BLaER1 treated with 17β-estradiol and CSF1 and Interleukin-3, amounts not matched to agents 10 nM and 100 nM (cell line): ENCODE data around the gene DRG2.

ENCODE experiments used
- H3K27ac ChIP-seq, 11 experiments: shearing (Covaris generic); formaldehyde crosslinking; 2 replicates each; pipeline ENCODE4 v1.8.1; 2022
- H3K27me3 ChIP-seq, 11 experiments: shearing (Covaris generic); formaldehyde crosslinking; 2 replicates each; pipeline ENCODE4 v1.8.1; 2022
- H3K36me3 ChIP-seq, 11 experiments: shearing (Covaris generic); formaldehyde crosslinking; 2 replicates each; pipeline ENCODE4 v1.8.1; 2022
- H3K4me1 ChIP-seq, 10 experiments: shearing (Covaris generic); formaldehyde crosslinking; 2 replicates each; pipeline ENCODE4 v1.8.1; 2022
- H3K4me2 ChIP-seq, 11 experiments: shearing (Covaris generic); formaldehyde crosslinking; 2 replicates each; pipeline ENCODE4 v1.8.1; 2022
- H3K4me3 ChIP-seq, 10 experiments: shearing (Covaris generic); formaldehyde crosslinking; 2 replicates each; pipeline ENCODE4 v1.8.1; 2022
- H3K9ac ChIP-seq, 11 experiments: shearing (Covaris generic); formaldehyde crosslinking; 2 replicates each; pipeline ENCODE4 v1.8.1; 2022
- H3K9me3 ChIP-seq, 11 experiments: shearing (Covaris generic); formaldehyde crosslinking; replicated peaks in 1 of 11; 2 replicates each; pipeline ENCODE4 v1.8.1; 2022
- H4K20me1 ChIP-seq, 11 experiments: shearing (Covaris generic); formaldehyde crosslinking; 2 replicates each; pipeline ENCODE4 v1.8.1; 2022
- Cebpa-rat ChIP-seq, 11 experiments: shearing (Covaris generic); IDR thresholded peaks; 2 replicates each; pipeline ENCODE4 v1.8.1; 2022

DRG2 gene

GRCh38 chr17:18107061-18107790, 19.5 kb downstream of the DRG2 start:
- Histone ChIP-seq H3K27me3 (no peaks in the 10 kb centered on the region), H3K27ac (peak overlapping the region in 6 of 11 experiments; percentile 20 to 57 (median 38); a peak in 8 of 22 replicates), H4K20me1 (peaks cover 0 to 62% (median 18%) of the 10 kb centered on the region in 11 experiments; a peak in 17 of 22 replicates), H3K4me1 (peaks cover 10 to 59% (median 46%) of the 10 kb centered on the region in 10 experiments), H3K36me3 (peaks cover 0 to 47% (median 38%) of the 10 kb centered on the region in 11 experiments; a peak in 19 of 22 replicates), H3K9ac (peak overlapping the region in 5 of 11 experiments; percentile 25 to 63 (median 48); a peak in 9 of 22 replicates), H3K4me3 (no peak overlapping the region; a peak in 1 of 20 replicates), H3K4me2 (peak overlapping the region in 8 of 11 experiments; percentile 26 to 81 (median 68); a peak in 15 of 22 replicates), H3K9me3 (no peaks in the 10 kb centered on the region)
- TF ChIP-seq Cebpa-rat (IDR thresholded peaks at IDR 0.05) = no peak

GRCh38 chr17:18107971-18108370, 20.2 kb downstream of the DRG2 start:
- H3K4me2 ChIP-seq = peak overlapping the region in 6 of 11 experiments; percentile 37 to 81 (median 70); a peak in 10 of 22 replicates
- H3K36me3 ChIP-seq = peaks cover 0 to 47% (median 38%) of the 10 kb centered on the region in 11 experiments; a peak in 19 of 22 replicates
- TF ChIP-seq Cebpa-rat (IDR thresholded peaks at IDR 0.05) = no peak
- no peaks in the 10 kb centered on the region for H3K27me3 ChIP-seq
- no peak overlapping the region; a peak in 1 of 20 replicates for H3K4me3 ChIP-seq
- H4K20me1 ChIP-seq = peaks cover 0 to 55% (median 15%) of the 10 kb centered on the region in 11 experiments; a peak in 17 of 22 replicates
- peaks cover 3 to 54% (median 40%) of the 10 kb centered on the region in 10 experiments for H3K4me1 ChIP-seq
- no peaks in the 10 kb centered on the region for H3K9me3 ChIP-seq
- peak overlapping the region in 4 of 11 experiments; percentile 20 to 57 (median 45); a peak in 7 of 22 replicates for H3K27ac ChIP-seq
- peak overlapping the region in 5 of 11 experiments; percentile 25 to 63 (median 48); a peak in 6 of 22 replicates for H3K9ac ChIP-seq

- TF ChIP-seq Cebpa-rat (IDR thresholded peaks at IDR 0.05) = no peak
- peaks cover 0 to 54% (median 40%) of the 10 kb centered on the region in 10 experiments; a peak in 16 of 20 replicates for H3K4me1 ChIP-seq
- H3K27ac ChIP-seq = peak within 1 kb of the TSS in 6 of 11 experiments; percentile 20 to 57 (median 38); a peak in 8 of 22 replicates
- H3K9me3 ChIP-seq = no peaks in the 10 kb centered on the region
- H3K36me3 ChIP-seq = peaks cover 0 to 41% (median 38%) of the 10 kb centered on the region in 11 experiments; a peak in 19 of 22 replicates
- H3K9ac ChIP-seq = peak within 1 kb of the TSS in 6 of 11 experiments; percentile 20 to 63 (median 42); a peak in 8 of 22 replicates
- H3K4me3 ChIP-seq = no peak within 1 kb of the TSS; a peak in 1 of 20 replicates
- peak within 1 kb of the TSS in 8 of 11 experiments; percentile 26 to 81 (median 68); a peak in 14 of 22 replicates for H3K4me2 ChIP-seq
- H4K20me1 ChIP-seq = peaks cover 0 to 48% (median 8%) of the 10 kb centered on the region in 11 experiments; a peak in 11 of 22 replicates
- no peaks in the 10 kb centered on the region for H3K27me3 ChIP-seq
Measured at GRCh38 chr17:18108401-18109312, 20.9 kb downstream of the DRG2 start, which contains the start of gene MYO15A. MYO15A (plus strand) TSS chr17:18108756; CDS start chr17:18118801, 10,045 bp downstream.

GRCh38 chr17:18109935-18110485, 22.3 kb downstream of the DRG2 start:
- Histone ChIP-seq H3K4me3 (no peak overlapping the region), H3K4me2 (no peak overlapping the region), H3K27me3 (no peaks in the 10 kb centered on the region), H4K20me1 (peaks cover 0 to 35% (median 6%) of the 10 kb centered on the region in 11 experiments; a peak in 7 of 22 replicates), H3K27ac (no peak overlapping the region), H3K36me3 (peaks cover 0 to 28% (median 25%) of the 10 kb centered on the region in 11 experiments; a peak in 18 of 22 replicates), H3K4me1 (peaks cover 0 to 53% (median 44%) of the 10 kb centered on the region in 10 experiments; a peak in 16 of 20 replicates), H3K9ac (no peak overlapping the region), H3K9me3 (no peaks in the 10 kb centered on the region)
- no peak for TF ChIP-seq Cebpa-rat (IDR thresholded peaks at IDR 0.05)

- H3K27ac ChIP-seq = no peak overlapping the region
- no peaks in the 10 kb centered on the region for H3K9me3 ChIP-seq
- H3K9ac ChIP-seq = no peak overlapping the region
- H3K4me3 ChIP-seq = no peak overlapping the region
- peaks cover 0 to 23% (median 18%) of the 10 kb centered on the region in 11 experiments; a peak in 17 of 22 replicates for H3K36me3 ChIP-seq
- peaks cover 0 to 28% (median 3%) of the 10 kb centered on the region in 11 experiments; a peak in 6 of 22 replicates for H4K20me1 ChIP-seq
- peaks cover 0 to 48% (median 42%) of the 10 kb centered on the region in 10 experiments; a peak in 16 of 20 replicates for H3K4me1 ChIP-seq
- no peak overlapping the region for H3K4me2 ChIP-seq
- no peak for TF ChIP-seq Cebpa-rat (IDR thresholded peaks at IDR 0.05)
- no peaks in the 10 kb centered on the region for H3K27me3 ChIP-seq
Measured at GRCh38 chr17:18110636-18111145, 22.9 kb downstream of the DRG2 start.

- Histone ChIP-seq H3K4me3 (no peak overlapping the region), H3K9ac (no peak overlapping the region), H3K4me1 (peaks cover 0 to 40% (median 36%) of the 10 kb centered on the region in 10 experiments; a peak in 16 of 20 replicates), H3K4me2 (no peak overlapping the region), H3K36me3 (peaks cover 0 to 15% (median 10%) of the 10 kb centered on the region in 11 experiments; a peak in 15 of 22 replicates), H4K20me1 (peaks cover 0 to 22% (median 0%) of the 10 kb centered on the region in 11 experiments; a peak in 3 of 22 replicates), H3K27me3 (no peaks in the 10 kb centered on the region), H3K27ac (no peak overlapping the region), H3K9me3 (no peaks in the 10 kb centered on the region)
- TF ChIP-seq Cebpa-rat (IDR thresholded peaks at IDR 0.05) = no peak
Measured at GRCh38 chr17:18111330-18111971, 23.7 kb downstream of the DRG2 start.

GRCh38 chr17:18115517-18115916, 27.8 kb downstream of the DRG2 start:
- no peaks in the 10 kb centered on the region; a peak in 1 of 22 replicates for H3K36me3 ChIP-seq
- no peak overlapping the region for H3K9ac ChIP-seq
- no peak overlapping the region for H3K4me2 ChIP-seq
- TF ChIP-seq Cebpa-rat (IDR thresholded peaks at IDR 0.05) = no peak
- H3K4me3 ChIP-seq = no peak overlapping the region
- H3K27me3 ChIP-seq = no peaks in the 10 kb centered on the region
- H3K27ac ChIP-seq = no peak overlapping the region
- H3K9me3 ChIP-seq = peaks cover 21 to 25% (median 23%) of the 10 kb centered on the region in 11 experiments
- H3K4me1 ChIP-seq = peaks cover 0 to 20% (median 16%) of the 10 kb centered on the region in 10 experiments; a peak in 16 of 20 replicates
- H4K20me1 ChIP-seq = no peaks in the 10 kb centered on the region; a peak in 1 of 22 replicates
